PC-3 (cell line): ENCODE measurements around the gene HLA-DOB.

Experiments used
- EZH2 ChIP-seq: fragments of 300-600 bp; sonication (generic); IDR thresholded peaks from one replicate; pipeline ENCODE4 v1.6.1; 2017; ENCODE audit warnings: antibody characterized with exemption, mild to moderate bottlenecking, low read length; ENCODE audit not compliant: unreplicated experiment
- TF ChIP-seq, protein P1 (sequence below): fragments of 300-600 bp; sonication (generic); conservative IDR thresholded peaks from 2 replicates; pipeline ENCODE4 v1.5.1; 2017; ENCODE audit warnings: antibody characterized with exemption, low read depth, mild to moderate bottlenecking, low read length

DNA sequence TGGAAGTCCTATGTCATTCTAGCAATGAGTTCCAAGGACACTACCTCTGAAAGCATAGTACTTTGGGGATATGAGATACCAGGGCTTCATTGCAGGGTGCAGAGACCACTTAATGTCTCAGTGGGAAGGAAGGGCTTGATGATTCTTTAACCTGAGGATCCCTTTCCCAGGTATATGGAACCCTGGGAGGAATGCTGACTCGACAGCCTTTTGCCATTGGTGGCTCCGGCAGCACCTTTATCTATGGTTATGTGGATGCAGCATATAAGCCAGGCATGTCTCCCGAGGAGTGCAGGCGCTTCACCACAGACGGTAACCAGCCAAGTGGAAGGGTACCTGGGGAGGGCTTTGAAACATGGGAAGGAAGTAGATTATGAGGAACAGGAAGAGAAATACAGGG is 41.4 kb upstream of the HLA-DOB start:
- TF ChIP-seq, protein P1, sequence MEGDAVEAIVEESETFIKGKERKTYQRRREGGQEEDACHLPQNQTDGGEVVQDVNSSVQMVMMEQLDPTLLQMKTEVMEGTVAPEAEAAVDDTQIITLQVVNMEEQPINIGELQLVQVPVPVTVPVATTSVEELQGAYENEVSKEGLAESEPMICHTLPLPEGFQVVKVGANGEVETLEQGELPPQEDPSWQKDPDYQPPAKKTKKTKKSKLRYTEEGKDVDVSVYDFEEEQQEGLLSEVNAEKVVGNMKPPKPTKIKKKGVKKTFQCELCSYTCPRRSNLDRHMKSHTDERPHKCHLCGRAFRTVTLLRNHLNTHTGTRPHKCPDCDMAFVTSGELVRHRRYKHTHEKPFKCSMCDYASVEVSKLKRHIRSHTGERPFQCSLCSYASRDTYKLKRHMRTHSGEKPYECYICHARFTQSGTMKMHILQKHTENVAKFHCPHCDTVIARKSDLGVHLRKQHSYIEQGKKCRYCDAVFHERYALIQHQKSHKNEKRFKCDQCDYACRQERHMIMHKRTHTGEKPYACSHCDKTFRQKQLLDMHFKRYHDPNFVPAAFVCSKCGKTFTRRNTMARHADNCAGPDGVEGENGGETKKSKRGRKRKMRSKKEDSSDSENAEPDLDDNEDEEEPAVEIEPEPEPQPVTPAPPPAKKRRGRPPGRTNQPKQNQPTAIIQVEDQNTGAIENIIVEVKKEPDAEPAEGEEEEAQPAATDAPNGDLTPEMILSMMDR: no peak
- no peak for TF ChIP-seq EZH2
